ENCODE measurements around the gene TEX26.
"Not testable (repeated sequence)": the region's sequence is repeated elsewhere in the genome, so short reads cannot be mapped to it uniquely, and the experiment has no call there.

Gene TEX26

GRCh38 chr13:30927188-30927587 lies 5.3 kb upstream of the TEX26 start:
- peaks cover 45 to 49% of the 10 kb centered on the region in 2 donors for H3K27me3 Mint-ChIP-seq
- not testable (repeated sequence) for ATAC-seq (replicated peaks); DNase-seq

GRCh38 chr13:30927595-30927994 lies 4.9 kb upstream of the TEX26 start:
- no peaks in the 10 kb centered on the region for H3K9me3 Mint-ChIP-seq
- ATAC-seq (replicated peaks) = no peak
- H3K27me3 Mint-ChIP-seq = peaks cover 49 to 53% of the 10 kb centered on the region in 2 donors
- DNase-seq = no peak
- peaks cover 0 to 4% of the 10 kb centered on the region in 2 donors for H3K4me1 Mint-ChIP-seq (ENCODE audit: low read depth in 2 of 2)
- H3K27ac Mint-ChIP-seq = no peak overlapping the region
- no peak overlapping the region for H3K4me3 Mint-ChIP-seq
- H3K36me3 Mint-ChIP-seq (ENCODE audit: insufficient read depth) = no peaks in the 10 kb centered on the region

More at GRCh38 chr13:30927188-30927587, 5.3 kb upstream of the TEX26 start:
- not testable (repeated sequence) for H3K4me1 Mint-ChIP-seq (ENCODE audit: low read depth in 2 of 2); H3K36me3 Mint-ChIP-seq (ENCODE audit: insufficient read depth); H3K27ac Mint-ChIP-seq; H3K4me3 Mint-ChIP-seq; H3K9me3 Mint-ChIP-seq

- Mint-ChIP-seq H3K36me3 (ENCODE audit: insufficient read depth) (no peaks in the 10 kb centered on the region), H3K27ac (no peak overlapping the region), H3K9me3 (no peaks in the 10 kb centered on the region), H3K4me1 (ENCODE audit: low read depth in 2 of 2) (peaks cover 0 to 4% of the 10 kb centered on the region in 2 donors), H3K4me3 (no peak overlapping the region), H3K27me3 (peaks cover 56 to 63% of the 10 kb centered on the region in 2 donors)
- DNase-seq (no peak), ATAC-seq (replicated peaks) (no peak)
Measured at GRCh38 chr13:30928978-30929377, 3.5 kb upstream of the TEX26 start.

- Mint-ChIP-seq H3K36me3 (ENCODE audit: insufficient read depth) (no peaks in the 10 kb centered on the region), H3K27ac (no peak overlapping the region), H3K4me3 (no peak overlapping the region), H3K4me1 (ENCODE audit: low read depth in 2 of 2) (no peaks in the 10 kb centered on the region), H3K27me3 (peaks cover 77 to 85% of the 10 kb centered on the region in 2 donors), H3K9me3 (no peaks in the 10 kb centered on the region)
- DNase-seq (no peak), ATAC-seq (replicated peaks) (no peak)
Measured at GRCh38 chr13:30933354-30933670, 856 bp downstream of the TEX26 start.

- DNase-seq = no peak
- H3K9me3 Mint-ChIP-seq = no peaks in the 10 kb centered on the region
- no peak overlapping the region for H3K4me3 Mint-ChIP-seq
- no peak for ATAC-seq (replicated peaks)
- H3K27me3 Mint-ChIP-seq = peaks cover 69 to 74% of the 10 kb centered on the region in 2 donors
- no peaks in the 10 kb centered on the region for H3K4me1 Mint-ChIP-seq (ENCODE audit: low read depth in 2 of 2)
- no peak overlapping the region for H3K27ac Mint-ChIP-seq
- H3K36me3 Mint-ChIP-seq (ENCODE audit: insufficient read depth) = no peaks in the 10 kb centered on the region
Measured at GRCh38 chr13:30934381-30934780, 1.9 kb downstream of the TEX26 start.

- H3K4me1 Mint-ChIP-seq (ENCODE audit: low read depth in 2 of 2) = no peaks in the 10 kb centered on the region
- DNase-seq (no peak), ATAC-seq (replicated peaks) (no peak)
- H3K4me3 Mint-ChIP-seq = no peak overlapping the region
- no peak overlapping the region for H3K27ac Mint-ChIP-seq
- H3K9me3 Mint-ChIP-seq = no peaks in the 10 kb centered on the region
- H3K36me3 Mint-ChIP-seq (ENCODE audit: insufficient read depth) = no peaks in the 10 kb centered on the region
- peaks cover 64 to 70% of the 10 kb centered on the region in 2 donors for H3K27me3 Mint-ChIP-seq
Measured at GRCh38 chr13:30934803-30935202, 2.3 kb downstream of the TEX26 start.

GRCh38 chr13:30936971-30937370 lies 4.5 kb downstream of the TEX26 start:
- Mint-ChIP-seq H3K27ac (no peak overlapping the region), H3K4me3 (no peak overlapping the region), H3K9me3 (no peaks in the 10 kb centered on the region), H3K36me3 (ENCODE audit: insufficient read depth) (no peaks in the 10 kb centered on the region), H3K4me1 (ENCODE audit: low read depth in 2 of 2) (no peaks in the 10 kb centered on the region), H3K27me3 (peaks cover 46 to 48% of the 10 kb centered on the region in 2 donors)
- DNase-seq (no peak), ATAC-seq (replicated peaks) (no peak)

- no peaks in the 10 kb centered on the region for H3K4me1 Mint-ChIP-seq (ENCODE audit: low read depth in 2 of 2)
- ATAC-seq (replicated peaks) = no peak
- no peak overlapping the region for H3K27ac Mint-ChIP-seq
- H3K4me3 Mint-ChIP-seq = no peak overlapping the region
- peaks cover 0 to 2% of the 10 kb centered on the region in 2 donors for H3K9me3 Mint-ChIP-seq
- H3K36me3 Mint-ChIP-seq (ENCODE audit: insufficient read depth) = no peaks in the 10 kb centered on the region
- peaks cover 43 to 52% of the 10 kb centered on the region in 2 donors for H3K27me3 Mint-ChIP-seq
- no peak for DNase-seq
Measured at GRCh38 chr13:30943881-30944280, 11.4 kb downstream of the TEX26 start.

- H3K36me3 Mint-ChIP-seq (ENCODE audit: insufficient read depth) = no peaks in the 10 kb centered on the region
- no peaks in the 10 kb centered on the region for H3K4me1 Mint-ChIP-seq (ENCODE audit: low read depth in 2 of 2)
- ATAC-seq (replicated peaks) (no peak), DNase-seq (no peak)
- H3K27ac Mint-ChIP-seq = no peak overlapping the region
- H3K9me3 Mint-ChIP-seq = peaks cover 1 to 7% of the 10 kb centered on the region in 2 donors
- H3K27me3 Mint-ChIP-seq = peaks cover 60% of the 10 kb centered on the region in 2 donors
- H3K4me3 Mint-ChIP-seq = no peak overlapping the region
Measured at GRCh38 chr13:30957258-30957943, 24.9 kb downstream of the TEX26 start.

GRCh38 chr13:30959678-30960077 lies 27.2 kb downstream of the TEX26 start:
- no peaks in the 10 kb centered on the region for H3K36me3 Mint-ChIP-seq (ENCODE audit: insufficient read depth)
- no peak overlapping the region for H3K4me3 Mint-ChIP-seq
- H3K9me3 Mint-ChIP-seq = peaks cover 1 to 7% of the 10 kb centered on the region in 2 donors
- H3K4me1 Mint-ChIP-seq (ENCODE audit: low read depth in 2 of 2) = no peaks in the 10 kb centered on the region
- no peak for DNase-seq
- no peak for ATAC-seq (replicated peaks)
- H3K27me3 Mint-ChIP-seq = peaks cover 60 to 61% of the 10 kb centered on the region in 2 donors
- H3K27ac Mint-ChIP-seq = no peak overlapping the region

- no peak for DNase-seq
- Mint-ChIP-seq H3K4me1 (ENCODE audit: low read depth in 2 of 2) (no peaks in the 10 kb centered on the region), H3K27ac (no peak overlapping the region), H3K36me3 (ENCODE audit: insufficient read depth) (no peaks in the 10 kb centered on the region), H3K27me3 (peaks cover 47 to 54% of the 10 kb centered on the region in 2 donors), H3K9me3 (peaks cover 0 to 1% of the 10 kb centered on the region in 2 donors), H3K4me3 (no peak overlapping the region)
- no peak for ATAC-seq (replicated peaks)
Measured at GRCh38 chr13:30963791-30964190, 31.3 kb downstream of the TEX26 start.

- Mint-ChIP-seq H3K27me3 (peaks cover 59 to 65% of the 10 kb centered on the region in 2 donors), H3K36me3 (ENCODE audit: insufficient read depth) (no peaks in the 10 kb centered on the region), H3K27ac (no peak overlapping the region), H3K4me1 (ENCODE audit: low read depth in 2 of 2) (no peaks in the 10 kb centered on the region), H3K4me3 (no peak overlapping the region), H3K9me3 (no peaks in the 10 kb centered on the region)
- ATAC-seq (replicated peaks) (no peak), DNase-seq (no peak)
Measured at GRCh38 chr13:30965380-30965779, 32.9 kb downstream of the TEX26 start.

- no peak overlapping the region for H3K27ac Mint-ChIP-seq
- H3K4me1 Mint-ChIP-seq (ENCODE audit: low read depth in 2 of 2) = no peaks in the 10 kb centered on the region
- no peaks in the 10 kb centered on the region for H3K36me3 Mint-ChIP-seq (ENCODE audit: insufficient read depth)
- H3K9me3 Mint-ChIP-seq = no peaks in the 10 kb centered on the region
- ATAC-seq (replicated peaks) (no peak), DNase-seq (no peak)
- no peak overlapping the region for H3K4me3 Mint-ChIP-seq
- peaks cover 66 to 72% of the 10 kb centered on the region in 2 donors for H3K27me3 Mint-ChIP-seq
Measured at GRCh38 chr13:30966101-30966500, 33.6 kb downstream of the TEX26 start.

GRCh38 chr13:30968846-30969245 lies 36.4 kb downstream of the TEX26 start:
- H3K27me3 Mint-ChIP-seq = peaks cover 50 to 79% of the 10 kb centered on the region in 2 donors
- ATAC-seq (replicated peaks) (no peak), DNase-seq (no peak)
- H3K4me1 Mint-ChIP-seq (ENCODE audit: low read depth in 2 of 2) = no peaks in the 10 kb centered on the region
- no peaks in the 10 kb centered on the region for H3K9me3 Mint-ChIP-seq
- no peak overlapping the region for H3K4me3 Mint-ChIP-seq
- H3K27ac Mint-ChIP-seq = no peak overlapping the region
- no peaks in the 10 kb centered on the region for H3K36me3 Mint-ChIP-seq (ENCODE audit: insufficient read depth)

All from effector memory CD8-positive, alpha-beta T cell (primary cell).